Aorta (tissue), 5 donors: ENCODE results near the gene ASXL3. TPM values are rescaled to one million over a fixed set of nuclear protein-coding genes. Genes with fewer than 3 reads are reported as not detected.
A peak's percentile ranks its signal among the peaks of the same experiment; 100 is the strongest.

ENCODE experiments used
- ATAC-seq: fragments of 200-7000 bp; cut with Tn5 transposase; one replicate; pipeline ENCODE4 v1.9.1; 2022; ENCODE audit warnings: moderate library complexity; ENCODE audit not compliant: low FRiP score
- DNase-seq, 2 donors: peaks; one replicate each; pipeline ENCODE4 v3.0.0-alpha.2; 2020
- H3K27ac ChIP-seq, 2 donors: one replicate each; pipeline ENCODE4 v1.5.1; 2013; ENCODE audit warnings: low read length in 2 of 2, mild to moderate bottlenecking in 2 of 2, moderate library complexity in 2 of 2, control low read depth in 1 of 2, inconsistent platforms in 1 of 2, low read depth in 1 of 2
- H3K27me3 ChIP-seq, 2 donors: one replicate each; pipeline ENCODE4 v1.6.1; 2013; ENCODE audit warnings: control low read depth in 1 of 2, low read length in 1 of 2, mild to moderate bottlenecking in 1 of 2, moderate library complexity in 1 of 2; ENCODE audit not compliant: insufficient read depth in 2 of 2, control insufficient read depth in 1 of 2
- H3K36me3 ChIP-seq, 2 donors: one replicate each; pipeline ENCODE4 v1.6.1; 2013; ENCODE audit warnings: control low read depth in 1 of 2, low read length in 1 of 2, mild to moderate bottlenecking in 1 of 2; ENCODE audit not compliant: insufficient read depth in 2 of 2, control insufficient read depth in 1 of 2
- H3K4me1 ChIP-seq, 2 donors: one replicate each; pipeline ENCODE4 v1.6.1; 2013; ENCODE audit warnings: low read length in 2 of 2, control low read depth in 1 of 2, mild to moderate bottlenecking in 1 of 2, moderate library complexity in 1 of 2; ENCODE audit not compliant: insufficient read depth in 2 of 2, control insufficient read depth in 1 of 2
- H3K4me3 ChIP-seq, 2 donors: one replicate each; pipeline ENCODE4 v1.5.1; 2013; ENCODE audit warnings: low read length in 2 of 2, control low read depth in 1 of 2, mild to moderate bottlenecking in 1 of 2
- H3K9me3 ChIP-seq: one replicate; pipeline ENCODE4 v1.6.1; 2013; ENCODE audit warnings: mild to moderate bottlenecking, low read length; ENCODE audit not compliant: control insufficient read depth
- WGBS, 2 donors: extraction: QIAGEN DNeasy Blood & Tissue Kit; methylation state at CpG; one replicate each; pipeline ENCODE4 v1.1.7; 2013; 5-methylcytosine and 5-hydroxymethylcytosine counted together
- intact Hi-C, 2 donors: fragments of 100-400 bp; cut with DNase I; formaldehyde crosslinking; loops; one replicate each; pipeline versions ENCODE4 v1.14.2 to v1.15.0; 2022
- polyA plus RNA-seq, 2 donors: library from polyadenylated mRNA; stranded (reverse); fragments of 200-250 nt; gene quantifications; one replicate each; pipeline ENCODE4 v1.2.3, GENCODE V29; 2013
- total RNA-seq, 2 donors: library from RNA; stranded (reverse); fragmentation: NEBNext Ultra II Directional; extraction: Animal tissue kit (Norgen Biotek cat#: 25700); gene quantifications; one replicate each; pipeline ENCODE4 v1.2.1, GENCODE V29; 2021
- donor health status: healthy with polysubstance abuse.
- donor health status: Bipolar disorder and iron deficiency.
- donor health status: DM: no; HTN: no; CAD: no.
- donor health status: DM: no; HTN: no; CAD: no.
- donor health status: DM: yes; HTN: yes; CAD: no.

The ASXL3 gene
- total and polyA plus RNA-seq, 4 donors = 0.38 to 5.1 (median 2.6) TPM

GRCh38 chr18:33558529-33558928 is 19.5 kb upstream of the ASXL3 start:
- ATAC-seq = no peak
- Histone ChIP-seq H3K27me3 (no peaks in the 10 kb centered on the region), H3K4me1 (no peaks in the 10 kb centered on the region), H3K36me3 (no peaks in the 10 kb centered on the region), H3K4me3 (no peak overlapping the region), H3K9me3 (no peaks in the 10 kb centered on the region), H3K27ac (no peak overlapping the region)
- 59 to 70% methylated on average over 1 of the region's 1 CpG for WGBS, 2 donors
- DNase-seq = no peak
- intact Hi-C loops = no loop called here

GRCh38 chr18:33560686-33561370 is 17.2 kb upstream of the ASXL3 start:
- ATAC-seq = no peak
- Histone ChIP-seq H3K9me3 (no peaks in the 10 kb centered on the region), H3K27ac (no peak overlapping the region), H3K36me3 (no peaks in the 10 kb centered on the region), H3K4me1 (no peaks in the 10 kb centered on the region), H3K4me3 (no peak overlapping the region), H3K27me3 (no peaks in the 10 kb centered on the region)
- DNase-seq = no peak
- intact Hi-C loops = no loop called here
- WGBS, 2 donors = 50 to 58% methylated on average over 4 of the region's 4 CpGs

DNA sequence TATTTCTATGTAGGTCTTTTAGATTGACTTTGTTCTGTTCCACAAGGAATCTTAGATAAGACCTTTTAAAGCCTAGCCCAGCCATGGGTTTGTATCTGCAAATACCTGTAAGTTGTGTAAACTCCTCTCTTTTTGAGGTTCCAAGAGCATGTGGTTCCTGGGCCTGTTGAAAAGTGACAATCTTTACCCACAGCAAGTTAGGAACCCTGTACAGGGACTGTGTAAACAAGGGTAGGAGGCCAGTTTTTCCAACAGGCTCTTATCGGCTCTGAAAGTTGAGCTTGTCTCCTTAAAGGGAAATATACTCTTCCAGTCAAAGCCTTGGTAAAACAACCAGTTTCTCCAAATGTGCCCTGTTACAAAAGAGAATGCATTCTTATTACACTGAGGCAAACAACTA is 15.3 kb upstream of the ASXL3 start:
- no peaks in the 10 kb centered on the region for H3K36me3 ChIP-seq
- no peaks in the 10 kb centered on the region for H3K27me3 ChIP-seq
- H3K27ac ChIP-seq = no peak overlapping the region
- H3K4me3 ChIP-seq = no peak overlapping the region
- no peaks in the 10 kb centered on the region for H3K4me1 ChIP-seq
- 0 to 5% methylated on average over 1 of the region's 1 CpG for WGBS, 2 donors
- no peaks in the 10 kb centered on the region for H3K9me3 ChIP-seq
- DNase-seq (no peak), ATAC-seq (no peak)
- intact Hi-C loops = no loop called here

DNA sequence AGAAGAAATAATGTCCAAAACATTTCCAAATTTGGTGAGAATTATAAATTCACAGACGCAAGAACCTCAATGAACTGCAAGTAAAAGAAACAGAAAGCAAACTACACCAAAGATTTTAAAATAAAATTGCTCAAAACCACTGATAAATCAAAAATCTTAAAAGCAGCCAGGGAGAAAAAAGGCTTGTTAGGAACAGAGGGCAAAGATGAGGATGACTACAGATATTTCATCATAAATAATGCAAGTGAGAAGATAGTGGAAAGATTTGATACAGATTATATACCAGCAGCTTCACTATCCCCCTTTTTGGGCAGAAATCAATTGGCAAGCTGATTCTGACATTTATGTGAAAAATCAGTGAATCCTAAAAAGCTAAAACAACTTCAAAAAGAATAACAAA is 10.3 kb upstream of the ASXL3 start:
- peaks cover 0 to 3% of the 10 kb centered on the region in 2 donors for H3K4me1 ChIP-seq
- intact Hi-C loops = no loop called here
- no peak overlapping the region for H3K27ac ChIP-seq
- no peaks in the 10 kb centered on the region for H3K27me3 ChIP-seq
- ATAC-seq (no peak), DNase-seq (no peak)
- H3K36me3 ChIP-seq = no peaks in the 10 kb centered on the region
- no peak overlapping the region for H3K4me3 ChIP-seq
- 98 to 100% methylated on average over 1 of the region's 1 CpG for WGBS, 2 donors
- H3K9me3 ChIP-seq = no peaks in the 10 kb centered on the region

- no peaks in the 10 kb centered on the region for H3K36me3 ChIP-seq
- DNase-seq (no peak), ATAC-seq (no peak)
- peaks cover 0 to 3% of the 10 kb centered on the region in 2 donors for H3K4me1 ChIP-seq
- no peak overlapping the region for H3K4me3 ChIP-seq
- no peaks in the 10 kb centered on the region for H3K27me3 ChIP-seq
- intact Hi-C loops = no loop called here
- no peaks in the 10 kb centered on the region for H3K9me3 ChIP-seq
- WGBS, 2 donors = 96% methylated on average over 4 of the region's 4 CpGs
- H3K27ac ChIP-seq = no peak overlapping the region
These were observed 5.8 kb upstream of the ASXL3 start for GRCh38 chr18:33571998-33572787.

- H3K4me1 ChIP-seq = peaks cover 0 to 3% of the 10 kb centered on the region in 2 donors
- H3K36me3 ChIP-seq = no peaks in the 10 kb centered on the region
- intact Hi-C loops = no loop called here
- 93 to 95% methylated on average over 3 of the region's 3 CpGs for WGBS, 2 donors
- H3K9me3 ChIP-seq = no peaks in the 10 kb centered on the region
- no peak overlapping the region for H3K4me3 ChIP-seq
- DNase-seq (no peak), ATAC-seq (no peak)
- no peaks in the 10 kb centered on the region for H3K27me3 ChIP-seq
- no peak overlapping the region for H3K27ac ChIP-seq
These were observed 4.8 kb upstream of the ASXL3 start for GRCh38 chr18:33573193-33573592.

- Histone ChIP-seq H3K27ac (no peak overlapping the region), H3K27me3 (no peaks in the 10 kb centered on the region), H3K9me3 (no peaks in the 10 kb centered on the region), H3K36me3 (no peaks in the 10 kb centered on the region), H3K4me3 (no peak overlapping the region), H3K4me1 (peaks cover 2 to 3% of the 10 kb centered on the region in 2 donors)
- no peak for ATAC-seq
- intact Hi-C loops = no loop called here
- DNase-seq = no peak
These were observed 2.6 kb upstream of the ASXL3 start for GRCh38 chr18:33575451-33575850.

- no peaks in the 10 kb centered on the region for H3K9me3 ChIP-seq
- 3 to 4% methylated on average over 5 of the region's 5 CpGs for WGBS, 2 donors
- DNase-seq = no peak
- H3K4me3 ChIP-seq = peak overlapping the region; percentile 68 to 98
- H3K27me3 ChIP-seq = no peaks in the 10 kb centered on the region
- ATAC-seq = no peak
- H3K27ac ChIP-seq = peak overlapping the region; percentile 95
- no peaks in the 10 kb centered on the region for H3K36me3 ChIP-seq
- peaks cover 2% of the 10 kb centered on the region in 2 donors for H3K4me1 ChIP-seq
- intact Hi-C loops = no loop called here
These were observed 896 bp upstream of the ASXL3 start for GRCh38 chr18:33576999-33577646.
